H1 (cell line): ENCODE data around the gene MPDU1. TPM values are rescaled to one million over a fixed set of nuclear protein-coding genes. Genes with fewer than 3 reads are reported as not detected.

Source experiments
- CTCF ChIA-PET: fragments of 300-600 bp; sonication (Branson Sonifier 250); formaldehyde crosslinking; loops from one replicate; lab custom pipeline; 2021; ENCODE audit not compliant: partially characterized antibody; lab: Charles Lee
- POLR2A ChIA-PET: fragments of 300-600 bp; sonication (Branson Sonifier 250); formaldehyde crosslinking; loops from one replicate; lab custom pipeline; 2021; ENCODE audit warnings: inconsistent platforms; ENCODE audit not compliant: partially characterized antibody; lab: Charles Lee
- DNase-seq, 2 experiments: peaks; one replicate each; pipeline versions ENCODE4 v3.0.0 to v3.0.0-alpha.2; 2010 to 2022; ENCODE audit warnings: low spot score in 2 of 2, low read depth in 1 of 2, mixed read lengths in 1 of 2
- FAIRE-seq: peaks from 2 replicates; lab custom pipeline; 2011; peaks lifted over from hg19 to GRCh38; lab: Jason Lieb, UNC
- H2AFZ ChIP-seq: 2 replicates; pipeline ENCODE4 v1.8.1; 2012; ENCODE audit warnings: low read length, inconsistent platforms
- H2AK5ac ChIP-seq: 2 replicates; pipeline ENCODE4 v1.6.1; 2013; ENCODE audit warnings: low read depth, low read length
- H2BK120ac ChIP-seq: replicated peaks from 2 replicates; pipeline ENCODE3; 2013; ENCODE audit warnings: low read depth, low read length, inconsistent platforms
- H2BK12ac ChIP-seq: 2 replicates; pipeline ENCODE4 v1.6.1; 2013; ENCODE audit warnings: low read depth, low read length
- H2BK15ac ChIP-seq: 2 replicates; pipeline ENCODE4 v1.6.1; 2013; ENCODE audit warnings: low read length
- H2BK20ac ChIP-seq: 2 replicates; pipeline ENCODE4 v1.6.1; 2013; ENCODE audit warnings: low read length
- H2BK5ac ChIP-seq: 2 replicates; pipeline ENCODE4 v1.6.1; 2013; ENCODE audit warnings: low read depth, low read length
- H3K14ac ChIP-seq: 2 replicates; pipeline ENCODE4 v1.6.1; 2013; ENCODE audit warnings: inconsistent platforms; ENCODE audit not compliant: insufficient read length
- H3K18ac ChIP-seq: 2 replicates; pipeline ENCODE4 v1.6.1; 2013; ENCODE audit warnings: low read length; ENCODE audit errors: extremely low read depth
- H3K23ac ChIP-seq: 2 replicates; pipeline ENCODE4 v1.6.1; 2013; ENCODE audit warnings: inconsistent platforms; ENCODE audit not compliant: insufficient read length
- H3K23me2 ChIP-seq: 2 replicates; pipeline ENCODE4 v1.6.1; 2013; ENCODE audit warnings: low read depth, low read length
- H3K27ac ChIP-seq: 2 replicates; pipeline ENCODE4 v1.6.1; 2011; ENCODE audit warnings: low read depth, low read length, inconsistent platforms
- H3K27me3 ChIP-seq, 4 experiments: replicated peaks in 1 of 4; 1 replicate in 1 of 4; 2 replicates in 3 of 4; pipeline versions ENCODE4 v1.6.1 to v1.8.1; 2011 to 2013; ENCODE audit warnings: low read length in 3 of 4, mild to moderate bottlenecking in 3 of 4, inconsistent platforms in 2 of 4, mixed read lengths in 2 of 4, moderate library complexity in 1 of 4; ENCODE audit not compliant: control insufficient read depth in 3 of 4, insufficient read depth in 3 of 4; ENCODE audit errors: extremely low read depth in 1 of 4
- H3K36me3 ChIP-seq, 4 experiments: 2 replicates each; pipeline versions ENCODE4 v1.6.1 to v1.8.1; 2011 to 2013; ENCODE audit warnings: mild to moderate bottlenecking in 4 of 4, low read length in 3 of 4, moderate library complexity in 2 of 4, control low read depth in 1 of 4, inconsistent platforms in 1 of 4; ENCODE audit not compliant: insufficient read depth in 4 of 4, control insufficient read depth in 2 of 4
- H3K4ac ChIP-seq: replicated peaks from 2 replicates; pipeline ENCODE3; 2013; ENCODE audit warnings: low read length, low read depth, mixed read lengths, inconsistent platforms; ENCODE audit not compliant: insufficient read length
- H3K4me1 ChIP-seq, 4 experiments: replicated peaks in 1 of 4; 1 replicate in 1 of 4; 2 replicates in 3 of 4; pipeline versions ENCODE4 v1.6.1 to v1.8.1; 2011 to 2013; ENCODE audit warnings: low read length in 3 of 4, inconsistent platforms in 2 of 4, mixed read lengths in 1 of 4; ENCODE audit not compliant: insufficient read depth in 4 of 4, control insufficient read depth in 3 of 4
- H3K4me2 ChIP-seq, 2 experiments: 2 replicates each; pipeline versions ENCODE4 v1.6.1 to v1.8.1; 2011 to 2013; ENCODE audit warnings: low read depth in 2 of 2, low read length in 2 of 2, control low read depth in 1 of 2, inconsistent platforms in 1 of 2, mild to moderate bottlenecking in 1 of 2; ENCODE audit not compliant: insufficient read depth in 1 of 2
- H3K4me3 ChIP-seq, 4 experiments: fragments of 200-600, 300-600 bp in 1 of 4; sonication (generic), shearing (Covaris generic), sonication (Bioruptor Twin) in 1 of 4; 2 replicates each; pipeline versions ENCODE4 v1.5.1 to v1.8.1; 2011 to 2016; ENCODE audit warnings: low read length in 4 of 4, low read depth in 3 of 4, control low read depth in 2 of 4, inconsistent platforms in 2 of 4, mild to moderate bottlenecking in 2 of 4, mixed read lengths in 1 of 4, moderate library complexity in 1 of 4; ENCODE audit not compliant: insufficient read depth in 2 of 4; ENCODE audit errors: extremely low read depth in 1 of 4
- H3K56ac ChIP-seq: replicated peaks from 2 replicates; pipeline ENCODE3; 2013; ENCODE audit warnings: low read depth, mild to moderate bottlenecking, mixed read lengths, low read length, inconsistent platforms; ENCODE audit not compliant: insufficient read length
- H3K79me1 ChIP-seq: 2 replicates; pipeline ENCODE4 v1.6.1; 2013; ENCODE audit warnings: low read depth, low read length, control low read depth
- H3K79me2 ChIP-seq, 2 experiments: 2 replicates each; pipeline versions ENCODE4 v1.6.1 to v1.8.1; 2012 to 2013; ENCODE audit warnings: low read length in 2 of 2, mild to moderate bottlenecking in 2 of 2, inconsistent platforms in 1 of 2; ENCODE audit not compliant: insufficient read depth in 2 of 2, control insufficient read depth in 1 of 2
- H3K9ac ChIP-seq, 4 experiments: replicated peaks in 1 of 4; 1 replicate in 1 of 4; 2 replicates in 3 of 4; pipeline versions ENCODE4 v1.6.1 to v1.8.1; 2011 to 2013; ENCODE audit warnings: low read depth in 3 of 4, low read length in 3 of 4, control low read depth in 2 of 4, mild to moderate bottlenecking in 2 of 4, moderate library complexity in 2 of 4, inconsistent platforms in 1 of 4; ENCODE audit errors: extremely low read depth in 1 of 4
- H3K9me3 ChIP-seq, 2 experiments: 2 replicates each; pipeline versions ENCODE4 v1.6.1 to v1.8.1; 2012 to 2013; ENCODE audit warnings: mild to moderate bottlenecking in 2 of 2, moderate library complexity in 2 of 2, control low read depth in 1 of 2, inconsistent platforms in 1 of 2, low read depth in 1 of 2, low read length in 1 of 2, mixed read lengths in 1 of 2; ENCODE audit not compliant: insufficient read depth in 2 of 2
- H4K20me1 ChIP-seq, 2 experiments: replicated peaks in 1 of 2; 2 replicates each; pipeline versions ENCODE3 to v1.8.1; 2011 to 2013; ENCODE audit warnings: inconsistent platforms in 2 of 2, low read length in 2 of 2, mild to moderate bottlenecking in 1 of 2; ENCODE audit not compliant: insufficient read depth in 2 of 2, control insufficient read depth in 1 of 2
- H4K5ac ChIP-seq: 2 replicates; pipeline ENCODE4 v1.6.1; 2013; ENCODE audit warnings: low read length, low read depth, mixed read lengths, inconsistent platforms; ENCODE audit not compliant: insufficient read length
- H4K8ac ChIP-seq: 2 replicates; pipeline ENCODE4 v1.8.0; 2013; ENCODE audit warnings: mild to moderate bottlenecking, moderate library complexity, low read length, inconsistent platforms; ENCODE audit not compliant: insufficient read depth; ENCODE audit errors: extremely low read depth
- H4K91ac ChIP-seq: replicated peaks from 2 replicates; pipeline ENCODE3; 2013; ENCODE audit warnings: low read length, mixed read lengths, inconsistent platforms; ENCODE audit not compliant: insufficient read length
- EP300 ChIP-seq, 2 experiments: IDR thresholded peaks; 1 replicate in 1 of 2; 2 replicates in 1 of 2; pipeline ENCODE4 v1.6.1; 2011 to 2012; ENCODE audit warnings: low read depth in 2 of 2, low read length in 2 of 2, mild to moderate bottlenecking in 2 of 2, borderline replicate concordance in 1 of 2, inconsistent platforms in 1 of 2, moderate library complexity in 1 of 2
- GTF2F1 ChIP-seq: IDR thresholded peaks from 2 replicates; pipeline ENCODE4 v1.6.1; 2012; ENCODE audit warnings: low read depth, low read length, improper control_type of control experiment, borderline replicate concordance
- HDAC6 ChIP-seq: IDR thresholded peaks from one replicate; pipeline ENCODE4 v1.7.1; 2012; ENCODE audit warnings: low read depth, mild to moderate bottlenecking, inconsistent platforms, low read length, moderate library complexity
- KDM1A ChIP-seq: fragments of 200-600, 300-600 bp; sonication (generic); IDR thresholded peaks from 2 replicates; pipeline ENCODE4 v1.7.1; 2016; ENCODE audit warnings: mild to moderate bottlenecking, low read length, borderline replicate concordance
- KDM4A ChIP-seq: IDR thresholded peaks from one replicate; pipeline ENCODE4 v1.7.1; 2012; ENCODE audit warnings: low read depth, mild to moderate bottlenecking, moderate library complexity, low read length, inconsistent platforms; ENCODE audit not compliant: severe bottlenecking
- POLR2AphosphoS5 ChIP-seq: IDR thresholded peaks from 2 replicates; pipeline ENCODE4 v1.6.1; 2011; ENCODE audit warnings: low read depth, low read length
- RAD21 ChIP-seq, 2 experiments: IDR thresholded peaks in 1 of 2; conservative IDR thresholded peaks in 1 of 2; 2 replicates each; pipeline ENCODE4 v1.6.1; 2011; ENCODE audit warnings: low read depth in 2 of 2, low read length in 2 of 2, improper control_type of control experiment in 1 of 2, inconsistent platforms in 1 of 2, mild to moderate bottlenecking in 1 of 2, moderate library complexity in 1 of 2
- SIN3A ChIP-seq, 2 experiments: IDR thresholded peaks in 1 of 2; conservative IDR thresholded peaks in 1 of 2; 2 replicates each; pipeline ENCODE4 v1.6.1; 2011 to 2012; ENCODE audit warnings: low read length in 2 of 2, improper control_type of control experiment in 1 of 2, low read depth in 1 of 2, mild to moderate bottlenecking in 1 of 2
- SP1 ChIP-seq: IDR thresholded peaks from 2 replicates; pipeline ENCODE4 v1.6.1; 2011; ENCODE audit warnings: low read depth, low read length
- TBP ChIP-seq: IDR thresholded peaks from 2 replicates; pipeline ENCODE4 v1.6.1; 2011; ENCODE audit warnings: low read depth, low read length, improper control_type of control experiment
- WGBS, 2 experiments: shearing (Covaris generic) in 1 of 2; methylation state at CpG; one replicate each; pipeline versions ENCODE4 v1.1.6 to v1.1.7; 2013 to 2015; ENCODE audit warnings: low lambda C conversion rate in 2 of 2, mixed read lengths in 2 of 2, inconsistent platforms in 1 of 2, low coverage in 1 of 2, missing lambda C conversion rate in 1 of 2; ENCODE audit not compliant: insufficient replicate concordance in 2 of 2, insufficient coverage in 1 of 2, insufficient read length in 1 of 2; ENCODE audit errors: extremely low coverage in 1 of 2, missing lambda C conversion rate in 1 of 2; 5-methylcytosine and 5-hydroxymethylcytosine counted together
- polyA plus RNA-seq, 7 experiments: library from polyadenylated mRNA; depleted of rRNA in 3 of 7; stranded (reverse) in 5 of 7; unstranded in 2 of 7; fragments of >200 nt in 5 of 7; fragments of 200-250 nt in 2 of 7; gene quantifications; 1 replicate in 5 of 7; 2 replicates in 1 of 7; 4 replicates in 1 of 7; pipeline versions ENCODE4 v1.2.1 to v1.2.3, GENCODE V29; 2011 to 2013; ENCODE audit warnings: missing spikeins in 2 of 7, mixed read lengths in 2 of 7
- total RNA-seq: library from RNA; stranded (reverse); fragmentation: NEBNext Ultra II Directional; extraction: Animal tissue kit (Norgen Biotek cat#: 25700); gene quantifications from 2 replicates; pipeline ENCODE4 v1.2.1, GENCODE V29; 2021
- TF ChIP-seq, protein P1 (sequence below): IDR thresholded peaks from 2 replicates; pipeline ENCODE4 v1.6.1; 2012; ENCODE audit warnings: low read length, inconsistent platforms

Gene MPDU1
- total and polyA plus RNA-seq, 2 of the 8 experiments (the other 6 are each of a cell fraction or from before 2014, with no cell fraction given): 63.2 to 142 TPM

- Histone ChIP-seq H3K14ac (no peak overlapping the region), H2AK5ac (no peak overlapping the region), H2BK20ac (no peak overlapping the region), H3K9me3 (no peaks in the 10 kb centered on the region), H2BK12ac (no peak overlapping the region), H3K79me2 (no peaks in the 10 kb centered on the region), H3K27ac (no peak overlapping the region), H2BK5ac (no peak overlapping the region), H4K5ac (no peak overlapping the region), H3K23ac (no peak overlapping the region), H3K56ac (no peak overlapping the region), H3K4me2 (no peak overlapping the region), H2BK15ac (no peak overlapping the region), H4K20me1 (no peaks in the 10 kb centered on the region), H3K4ac (no peak overlapping the region), H3K79me1 (no peaks in the 10 kb centered on the region), H2BK120ac (no peak overlapping the region), H3K36me3 (peaks cover 0 to 1% (median 0%) of the 10 kb centered on the region in 4 experiments; a peak in 1 of 8 replicates), H3K18ac (no peak overlapping the region), H3K23me2 (no peaks in the 10 kb centered on the region), H3K4me1 (no peaks in the 10 kb centered on the region), H3K27me3 (no peaks in the 10 kb centered on the region), H4K8ac (no peak overlapping the region), H4K91ac (no peak overlapping the region), H3K4me3 (no peak overlapping the region), H3K9ac (no peak overlapping the region), H2AFZ (no peak overlapping the region)
- DNase-seq (no peak), FAIRE-seq (no peak)
- 89% methylated on average over 8 of the region's 8 CpGs; no CpG with 5 or more reads in 1 of the 2 experiments for WGBS, 2 experiments
- ChIA-PET CTCF (interaction anchor here (0.6 to 13.4 kb wide), 3 partner anchors 12 to 473 kb away, joined by 3 to 92 read pairs (median 3); partner anchors contain the start of genes SHBG and WRAP53), POLR2A (interaction anchor here (0.9 to 79.4 kb wide), 3 partner anchors 17 to 46 kb away, joined by 3 to 2272 read pairs (median 3); partner anchors contain the start of genes ATP1B2, CD68, TP53 and WRAP53)
- TF ChIP-seq, protein P1, sequence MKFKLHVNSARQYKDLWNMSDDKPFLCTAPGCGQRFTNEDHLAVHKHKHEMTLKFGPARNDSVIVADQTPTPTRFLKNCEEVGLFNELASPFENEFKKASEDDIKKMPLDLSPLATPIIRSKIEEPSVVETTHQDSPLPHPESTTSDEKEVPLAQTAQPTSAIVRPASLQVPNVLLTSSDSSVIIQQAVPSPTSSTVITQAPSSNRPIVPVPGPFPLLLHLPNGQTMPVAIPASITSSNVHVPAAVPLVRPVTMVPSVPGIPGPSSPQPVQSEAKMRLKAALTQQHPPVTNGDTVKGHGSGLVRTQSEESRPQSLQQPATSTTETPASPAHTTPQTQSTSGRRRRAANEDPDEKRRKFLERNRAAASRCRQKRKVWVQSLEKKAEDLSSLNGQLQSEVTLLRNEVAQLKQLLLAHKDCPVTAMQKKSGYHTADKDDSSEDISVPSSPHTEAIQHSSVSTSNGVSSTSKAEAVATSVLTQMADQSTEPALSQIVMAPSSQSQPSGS: no peak
- TF ChIP-seq TBP (no peak), KDM1A (no peak), EP300 (IDR thresholded peaks at IDR 0.05; ENCODE audit: borderline replicate concordance in 1 of 2, low read depth in 2 of 2, low read length in 2 of 2) (no peak), GTF2F1 (no peak), SP1 (no peak), RAD21 (IDR thresholded peaks at IDR 0.05 in 1 of 2, conservative IDR thresholded peaks at IDR 0.05 in 1 of 2; ENCODE audit: low read depth in 2 of 2, low read length in 2 of 2) (no peak), HDAC6 (no peak), POLR2AphosphoS5 (no peak), KDM4A (no peak), SIN3A (conservative IDR thresholded peaks at IDR 0.05 in 1 of 2, IDR thresholded peaks at IDR 0.05 in 1 of 2; ENCODE audit: low read depth in 1 of 2, low read length in 2 of 2) (no peak)
Measured at GRCh38 chr17:7620835-7621234, 37.2 kb downstream of the MPDU1 start.
